ENCODE data around the gene PRKCD. TPM values are rescaled to one million over a fixed set of nuclear protein-coding genes. Genes with fewer than 3 reads are reported as not detected.

Gene PRKCD
- total RNA-seq, 1 donor, result 2.2 TPM

GRCh38 chr3:53229606-53230005 lies 68.6 kb downstream of the PRKCD start:
- no peak for DNase-seq (ENCODE audit: insufficient read length, low spot score, missing footprints)
- peaks cover 100% of the 10 kb centered on the region for H3K36me3 ChIP-seq (ENCODE audit: insufficient read depth, low read length)
- no peak overlapping the region for H3K4me3 ChIP-seq (ENCODE audit: insufficient read depth, low read length)
- peaks cover 26% of the 10 kb centered on the region for H3K79me2 ChIP-seq (ENCODE audit: insufficient read depth, low read length)
- H3K4me1 ChIP-seq (ENCODE audit: insufficient read depth, low read length), result no peaks in the 10 kb centered on the region
- H3K9me3 ChIP-seq (ENCODE audit: low read depth, low read length), result no peaks in the 10 kb centered on the region
- no peak overlapping the region for H3K27ac ChIP-seq (ENCODE audit: low read depth, low read length)
- no peak overlapping the region for H3K4me2 ChIP-seq (ENCODE audit: insufficient read depth, low read length)
- peaks cover 16% of the 10 kb centered on the region for H4K20me1 ChIP-seq (ENCODE audit: insufficient read depth, low read length)
- no peak overlapping the region for H2AFZ ChIP-seq (ENCODE audit: low read length)
- H3K27me3 ChIP-seq (ENCODE audit: insufficient read depth, low read length), result no peaks in the 10 kb centered on the region
- no peak for TF ChIP-seq CTCF (IDR thresholded peaks at IDR 0.05; ENCODE audit: extremely low read depth, low read depth, low read length)

- H3K79me2 ChIP-seq (ENCODE audit: insufficient read depth, low read length), result peaks cover 30% of the 10 kb centered on the region
- peak; percentile 65 for DNase-seq (ENCODE audit: insufficient read length, low spot score, missing footprints)
- TF ChIP-seq CTCF (IDR thresholded peaks at IDR 0.05; ENCODE audit: extremely low read depth, low read depth, low read length), result no peak
Observed at GRCh38 chr3:53230041-53230621, 69.1 kb downstream of the PRKCD start.

GRCh38 chr3:53230789-53231188 lies 69.8 kb downstream of the PRKCD start:
- Histone ChIP-seq H3K9me3 (ENCODE audit: low read depth, low read length) (no peaks in the 10 kb centered on the region), H3K4me1 (ENCODE audit: insufficient read depth, low read length) (peaks cover 3% of the 10 kb centered on the region), H2AFZ (ENCODE audit: low read length) (no peak overlapping the region), H3K36me3 (ENCODE audit: insufficient read depth, low read length) (peaks cover 99% of the 10 kb centered on the region), H4K20me1 (ENCODE audit: insufficient read depth, low read length) (peaks cover 16% of the 10 kb centered on the region), H3K4me2 (ENCODE audit: insufficient read depth, low read length) (no peak overlapping the region), H3K27me3 (ENCODE audit: insufficient read depth, low read length) (no peaks in the 10 kb centered on the region), H3K4me3 (ENCODE audit: insufficient read depth, low read length) (no peak overlapping the region), H3K27ac (ENCODE audit: low read depth, low read length) (no peak overlapping the region), H3K79me2 (ENCODE audit: insufficient read depth, low read length) (peaks cover 37% of the 10 kb centered on the region)
- DNase-seq (ENCODE audit: insufficient read length, low spot score, missing footprints), result peak; percentile 68
- no peak for TF ChIP-seq CTCF (IDR thresholded peaks at IDR 0.05; ENCODE audit: extremely low read depth, low read depth, low read length)

More at GRCh38 chr3:53230041-53230621, 69.1 kb downstream of the PRKCD start:
- Histone ChIP-seq H3K36me3 (ENCODE audit: insufficient read depth, low read length) (peaks cover 99% of the 10 kb centered on the region), H3K27ac (ENCODE audit: low read depth, low read length) (no peak overlapping the region), H2AFZ (ENCODE audit: low read length) (no peak overlapping the region), H4K20me1 (ENCODE audit: insufficient read depth, low read length) (peaks cover 16% of the 10 kb centered on the region), H3K27me3 (ENCODE audit: insufficient read depth, low read length) (no peaks in the 10 kb centered on the region), H3K4me1 (ENCODE audit: insufficient read depth, low read length) (no peaks in the 10 kb centered on the region), H3K4me3 (ENCODE audit: insufficient read depth, low read length) (no peak overlapping the region), H3K9me3 (ENCODE audit: low read depth, low read length) (no peaks in the 10 kb centered on the region), H3K4me2 (ENCODE audit: insufficient read depth, low read length) (no peak overlapping the region)

GRCh38 chr3:53231532-53232511 lies 70.8 kb downstream of the PRKCD start:
- no peaks in the 10 kb centered on the region for H3K27me3 ChIP-seq (ENCODE audit: insufficient read depth, low read length)
- peaks cover 47% of the 10 kb centered on the region for H3K79me2 ChIP-seq (ENCODE audit: insufficient read depth, low read length)
- DNase-seq (ENCODE audit: insufficient read length, low spot score, missing footprints), result peak; percentile 76
- H3K9me3 ChIP-seq (ENCODE audit: low read depth, low read length), result no peaks in the 10 kb centered on the region
- H4K20me1 ChIP-seq (ENCODE audit: insufficient read depth, low read length), result peaks cover 16% of the 10 kb centered on the region
- H3K4me1 ChIP-seq (ENCODE audit: insufficient read depth, low read length), result peaks cover 13% of the 10 kb centered on the region
- no peak overlapping the region for H2AFZ ChIP-seq (ENCODE audit: low read length)
- peaks cover 97% of the 10 kb centered on the region for H3K36me3 ChIP-seq (ENCODE audit: insufficient read depth, low read length)
- no peak overlapping the region for H3K4me2 ChIP-seq (ENCODE audit: insufficient read depth, low read length)
- peak; percentile 17 for TF ChIP-seq CTCF (IDR thresholded peaks at IDR 0.05; ENCODE audit: extremely low read depth, low read depth, low read length)
- H3K27ac ChIP-seq (ENCODE audit: low read depth, low read length), result peak overlapping the region; percentile 4
- no peak overlapping the region for H3K4me3 ChIP-seq (ENCODE audit: insufficient read depth, low read length)
